Small intestine (tissue), 7 donors: ENCODE results near the gene CPVL. TPM values are rescaled to one million over a fixed set of nuclear protein-coding genes. Genes with fewer than 3 reads are reported as not detected.

Experiments
- DNase-seq, 2 donors: peaks; one replicate each; pipeline versions ENCODE4 v3.0.0 to v3.0.0-alpha.2; 2013
- FAIRE-seq: peaks from 2 replicates; lab custom pipeline; 2012; peaks lifted over from hg19 to GRCh38; lab: Jason Lieb, UNC
- H3K27ac ChIP-seq, 3 donors: one replicate each; pipeline ENCODE4 v1.5.1; 2013; ENCODE audit warnings: low read length in 2 of 3, mild to moderate bottlenecking in 2 of 3, control low read depth in 1 of 3, inconsistent platforms in 1 of 3, low read depth in 1 of 3, moderate library complexity in 1 of 3
- H3K27me3 ChIP-seq, 3 donors: one replicate each; pipeline ENCODE4 v1.6.1; 2013; ENCODE audit warnings: low read length in 3 of 3, inconsistent platforms in 1 of 3; ENCODE audit not compliant: control insufficient read depth in 3 of 3, insufficient read depth in 3 of 3
- H3K36me3 ChIP-seq, 3 donors: one replicate each; pipeline ENCODE4 v1.6.1; 2013; ENCODE audit warnings: low read length in 3 of 3, inconsistent platforms in 1 of 3, low read depth in 1 of 3, mild to moderate bottlenecking in 1 of 3, moderate library complexity in 1 of 3; ENCODE audit not compliant: control insufficient read depth in 3 of 3, insufficient read depth in 2 of 3
- H3K4me1 ChIP-seq, 3 donors: one replicate each; pipeline ENCODE4 v1.6.1; 2013; ENCODE audit warnings: low read length in 2 of 3, inconsistent platforms in 1 of 3, low read depth in 1 of 3, mild to moderate bottlenecking in 1 of 3, moderate library complexity in 1 of 3; ENCODE audit not compliant: control insufficient read depth in 3 of 3, insufficient read depth in 2 of 3
- H3K4me3 ChIP-seq, 3 donors: one replicate each; pipeline ENCODE4 v1.5.1; 2013; ENCODE audit warnings: low read length in 3 of 3, control low read depth in 1 of 3, inconsistent platforms in 1 of 3, low read depth in 1 of 3, mild to moderate bottlenecking in 1 of 3, moderate library complexity in 1 of 3
- H3K9me3 ChIP-seq, 2 donors: one replicate each; pipeline ENCODE4 v1.6.1; 2013; ENCODE audit warnings: low read depth in 1 of 2, low read length in 1 of 2; ENCODE audit not compliant: control insufficient read depth in 2 of 2, insufficient read depth in 1 of 2
- WGBS, 3 donors: extraction: QIAGEN DNeasy Blood & Tissue Kit; methylation state at CpG; one replicate each; pipeline ENCODE4 v1.1.7; 2013; 5-methylcytosine and 5-hydroxymethylcytosine counted together
- polyA plus RNA-seq, 4 donors: library from polyadenylated mRNA; stranded (reverse) in 3 of 4; unstranded in 1 of 4; fragments of 200-250 nt in 3 of 4; fragments of 120-200 nt in 1 of 4; gene quantifications; one replicate each; pipeline versions ENCODE4 v1.2.1 to v1.2.3, GENCODE V29; 2013
- donor health status: healthy with polysubstance abuse.
- donor health status: control.
- donor health status: control.
- donor health status: Bipolar disorder and iron deficiency.
- donor health status: healthy.

CPVL gene
- polyA plus RNA-seq, 4 donors = 1.8 to 320 (median 11.2) TPM

GRCh38 chr7:28992798-28993197 lies 153.5 kb downstream of the CPVL start:
- no peak for DNase-seq
- Histone ChIP-seq H3K27me3 (no peaks in the 10 kb centered on the region), H3K4me3 (no peak overlapping the region), H3K4me1 (peaks cover 0 to 1% (median 0%) of the 10 kb centered on the region in 3 donors), H3K27ac (no peak overlapping the region), H3K36me3 (no peaks in the 10 kb centered on the region), H3K9me3 (no peaks in the 10 kb centered on the region)
- WGBS, 3 donors = 40 to 100% (median 80%) methylated on average over 1 of the region's 1 CpG
- FAIRE-seq = no peak

GRCh38 chr7:28990200-28990960 lies 156.0 kb downstream of the CPVL start:
- FAIRE-seq (no peak), DNase-seq (no peak)
- Histone ChIP-seq H3K4me1 (peaks cover 0 to 7% (median 0%) of the 10 kb centered on the region in 3 donors), H3K27ac (no peak overlapping the region), H3K27me3 (no peaks in the 10 kb centered on the region), H3K4me3 (no peak overlapping the region), H3K9me3 (no peaks in the 10 kb centered on the region), H3K36me3 (no peaks in the 10 kb centered on the region)
- 86 to 96% (median 90%) methylated on average over 11 of the region's 11 CpGs for WGBS, 3 donors

GRCh38 chr7:28989211-28989980 lies 156.9 kb downstream of the CPVL start:
- FAIRE-seq (no peak), DNase-seq (no peak)

GRCh38 chr7:28988810-28989209 lies 157.5 kb downstream of the CPVL start:
- DNase-seq (no peak), FAIRE-seq (no peak)
- Histone ChIP-seq H3K27me3 (no peaks in the 10 kb centered on the region), H3K4me1 (peaks cover 0 to 7% (median 3%) of the 10 kb centered on the region in 3 donors), H3K36me3 (no peaks in the 10 kb centered on the region), H3K9me3 (no peaks in the 10 kb centered on the region), H3K27ac (no peak overlapping the region), H3K4me3 (no peak overlapping the region)
- WGBS, 3 donors = 70 to 92% (median 89%) methylated on average over 4 of the region's 4 CpGs

More at GRCh38 chr7:28989211-28989980, 156.9 kb downstream of the CPVL start:
- H3K9me3 ChIP-seq = no peaks in the 10 kb centered on the region
- H3K27ac ChIP-seq = no peak overlapping the region
- H3K4me1 ChIP-seq = peaks cover 0 to 7% (median 3%) of the 10 kb centered on the region in 3 donors
- no peaks in the 10 kb centered on the region for H3K27me3 ChIP-seq
- H3K36me3 ChIP-seq = no peaks in the 10 kb centered on the region
- 75 to 92% (median 84%) methylated on average over 6 of the region's 6 CpGs for WGBS, 3 donors
- no peak overlapping the region for H3K4me3 ChIP-seq

- Histone ChIP-seq H3K4me1 (peaks cover 0 to 7% (median 3%) of the 10 kb centered on the region in 3 donors), H3K27me3 (no peaks in the 10 kb centered on the region), H3K9me3 (no peaks in the 10 kb centered on the region), H3K4me3 (no peak overlapping the region), H3K27ac (no peak overlapping the region), H3K36me3 (no peaks in the 10 kb centered on the region)
- WGBS, 3 donors = 80 to 86% (median 82%) methylated on average over 5 of the region's 5 CpGs
- no peak for FAIRE-seq
- DNase-seq = no peak
Observed at GRCh38 chr7:28988091-28988490, 158.2 kb downstream of the CPVL start.

- Histone ChIP-seq H3K27me3 (no peaks in the 10 kb centered on the region), H3K4me3 (no peak overlapping the region), H3K36me3 (no peaks in the 10 kb centered on the region), H3K4me1 (peaks cover 0 to 7% (median 3%) of the 10 kb centered on the region in 3 donors), H3K9me3 (no peaks in the 10 kb centered on the region), H3K27ac (no peak overlapping the region)
- 12 to 19% (median 14%) methylated on average over 2 of the region's 2 CpGs for WGBS, 3 donors
- no peak for FAIRE-seq
- DNase-seq = peak; percentile 13 to 61
Observed at GRCh38 chr7:28986765-28987110, 159.6 kb downstream of the CPVL start.

- Histone ChIP-seq H3K4me1 (peaks cover 0 to 7% (median 3%) of the 10 kb centered on the region in 3 donors), H3K36me3 (no peaks in the 10 kb centered on the region), H3K4me3 (no peak overlapping the region), H3K27me3 (no peaks in the 10 kb centered on the region), H3K9me3 (no peaks in the 10 kb centered on the region), H3K27ac (no peak overlapping the region)
- WGBS, 3 donors = 63 to 66% (median 65%) methylated on average over 11 of the region's 11 CpGs
- FAIRE-seq (no peak), DNase-seq (no peak)
Observed at GRCh38 chr7:28986028-28986764, 160.1 kb downstream of the CPVL start.

GRCh38 chr7:28984631-28985030 lies 161.7 kb downstream of the CPVL start:
- Histone ChIP-seq H3K9me3 (no peaks in the 10 kb centered on the region), H3K4me3 (no peak overlapping the region), H3K36me3 (no peaks in the 10 kb centered on the region), H3K27ac (peak overlapping the region in 1 of 3 donors; percentile 46), H3K4me1 (peaks cover 0 to 7% (median 6%) of the 10 kb centered on the region in 3 donors), H3K27me3 (no peaks in the 10 kb centered on the region)
- no peak for DNase-seq
- no peak for FAIRE-seq
- WGBS, 3 donors = 60 to 73% (median 62%) methylated on average over 4 of the region's 4 CpGs
